ENCODE measurements around the gene SLC25A34.

Gene SLC25A34

DNA sequence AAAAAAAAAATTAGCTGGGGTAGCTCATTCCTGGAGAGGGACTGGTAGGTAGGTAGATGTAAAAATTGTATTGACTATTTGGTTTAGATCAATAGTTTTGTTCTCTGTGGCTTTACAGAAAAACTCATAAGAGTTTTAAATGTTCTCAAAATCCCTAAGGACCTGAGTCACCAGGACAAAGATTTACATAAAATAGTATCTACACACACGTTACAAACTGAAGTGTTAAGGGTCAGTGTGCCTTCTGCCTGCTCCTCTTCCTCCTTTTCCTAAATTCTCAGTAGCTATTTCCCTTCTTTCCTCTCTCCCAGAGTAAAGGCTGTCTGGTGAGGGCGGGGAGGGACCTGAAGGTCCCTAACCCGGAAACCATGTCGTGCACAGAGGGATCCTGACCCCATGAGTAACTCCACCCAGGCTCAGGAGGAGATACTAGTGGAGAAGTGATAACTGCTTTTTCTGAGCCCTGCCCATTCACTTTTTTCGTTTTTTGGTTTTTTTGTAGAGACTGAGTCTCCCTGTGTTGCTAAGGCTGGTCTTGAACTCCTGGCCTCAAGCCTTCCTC lies 43.9 kb upstream of the SLC25A34 start:
- H2BK120ac ChIP-seq (ENCODE audit: low read depth, low read length) = no peak overlapping the region
- H3K27ac ChIP-seq (replicated peaks; ENCODE audit: low read length) = no peak overlapping the region
- no peaks in the 10 kb centered on the region for H3K4me1 ChIP-seq (ENCODE audit: control insufficient read depth in 2 of 2, insufficient read depth in 1 of 2, low read depth in 1 of 2, low read length in 2 of 2)
- H3K27me3 ChIP-seq (ENCODE audit: control insufficient read depth in 3 of 3, insufficient read depth in 3 of 3, low read depth in 1 of 3, low read length in 3 of 3) = no peaks in the 10 kb centered on the region
- H3K23ac ChIP-seq (ENCODE audit: low read depth, low read length, poor library complexity) = no peak overlapping the region
- no peak overlapping the region for H2AK5ac ChIP-seq (ENCODE audit: low read depth, low read length)
- H3K4ac ChIP-seq (ENCODE audit: low read length) = no peak overlapping the region
- no peak overlapping the region for H3K4me2 ChIP-seq (ENCODE audit: insufficient read depth, low read length, poor library complexity, severe bottlenecking)
- H3K4me3 ChIP-seq (ENCODE audit: low read length in 2 of 2) = no peak overlapping the region
- no peak overlapping the region for H2AFZ ChIP-seq (ENCODE audit: low read length)
- peaks cover 7% of the 10 kb centered on the region for H3K79me1 ChIP-seq (ENCODE audit: low read depth, low read length)
- no peak overlapping the region for H3K9ac ChIP-seq (ENCODE audit: low read depth, low read length, poor library complexity)
- no CpG with 5 or more reads among the region's 5 CpGs for WGBS, 2 donors (ENCODE audit: extremely low coverage in 2 of 2, insufficient read length in 2 of 2, insufficient replicate concordance in 1 of 2)
- H3K14ac ChIP-seq (ENCODE audit: low read length) = no peak overlapping the region
- no peak overlapping the region for H2BK15ac ChIP-seq (ENCODE audit: low read length)
- peaks cover 3 to 12% of the 10 kb centered on the region in 2 donors for H3K36me3 ChIP-seq (replicated peaks in 1 of 2; ENCODE audit: control insufficient read depth in 2 of 2, insufficient read depth in 2 of 2, low read length in 2 of 2)
- H2BK12ac ChIP-seq (ENCODE audit: low read length) = no peak overlapping the region
- no peak overlapping the region for H4K91ac ChIP-seq (ENCODE audit: low read depth, low read length, poor library complexity)
- no peak overlapping the region for H3K18ac ChIP-seq (ENCODE audit: low read length)
- no peak overlapping the region for H4K8ac ChIP-seq (ENCODE audit: low read depth, low read length)
- H3K9me3 ChIP-seq (replicated peaks in 1 of 2; ENCODE audit: control insufficient read depth in 2 of 2, insufficient read depth in 1 of 2, low read depth in 1 of 2, low read length in 2 of 2) = peaks cover 0 to 2% of the 10 kb centered on the region in 2 donors
- no peak overlapping the region for H2BK5ac ChIP-seq (ENCODE audit: low read length)
- no peak for DNase-seq (ENCODE audit: low spot score)

DNA sequence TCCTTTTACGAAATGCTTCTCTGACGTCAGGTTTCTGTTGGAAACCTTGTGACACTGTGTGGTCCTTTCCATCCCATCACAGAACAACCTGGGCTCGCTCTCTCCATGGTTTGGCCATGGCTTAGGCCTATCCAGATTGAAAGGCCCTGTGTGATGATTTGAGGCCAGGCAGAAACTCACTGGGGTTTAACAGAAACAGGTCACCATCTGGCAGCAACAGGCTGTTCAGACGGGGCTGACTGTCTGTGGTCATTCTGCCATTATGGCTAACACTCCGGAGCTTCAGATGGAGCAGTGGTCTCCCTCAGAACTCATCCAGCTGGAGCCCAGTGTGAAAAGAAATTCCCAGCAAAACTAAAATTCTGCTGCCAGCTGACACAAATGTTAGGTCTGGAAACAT lies 42.7 kb upstream of the SLC25A34 start:
- Histone ChIP-seq H3K79me1 (ENCODE audit: low read depth, low read length) (peaks cover 7% of the 10 kb centered on the region), H3K27ac (replicated peaks; ENCODE audit: low read length) (no peak overlapping the region), H3K9ac (ENCODE audit: low read depth, low read length, poor library complexity) (no peak overlapping the region), H3K9me3 (replicated peaks in 1 of 2; ENCODE audit: control insufficient read depth in 2 of 2, insufficient read depth in 1 of 2, low read depth in 1 of 2, low read length in 2 of 2) (peaks cover 0 to 2% of the 10 kb centered on the region in 2 donors), H3K4ac (ENCODE audit: low read length) (no peak overlapping the region), H2AK5ac (ENCODE audit: low read depth, low read length) (no peak overlapping the region), H3K4me2 (ENCODE audit: insufficient read depth, low read length, poor library complexity, severe bottlenecking) (no peak overlapping the region), H4K91ac (ENCODE audit: low read depth, low read length, poor library complexity) (no peak overlapping the region), H3K18ac (ENCODE audit: low read length) (no peak overlapping the region), H2BK120ac (ENCODE audit: low read depth, low read length) (no peak overlapping the region), H2BK5ac (ENCODE audit: low read length) (no peak overlapping the region), H3K14ac (ENCODE audit: low read length) (no peak overlapping the region), H3K4me1 (ENCODE audit: control insufficient read depth in 2 of 2, insufficient read depth in 1 of 2, low read depth in 1 of 2, low read length in 2 of 2) (no peaks in the 10 kb centered on the region), H3K4me3 (ENCODE audit: low read length in 2 of 2) (no peak overlapping the region), H3K23ac (ENCODE audit: low read depth, low read length, poor library complexity) (no peak overlapping the region), H3K27me3 (ENCODE audit: control insufficient read depth in 3 of 3, insufficient read depth in 3 of 3, low read depth in 1 of 3, low read length in 3 of 3) (no peaks in the 10 kb centered on the region), H2BK12ac (ENCODE audit: low read length) (no peak overlapping the region), H4K8ac (ENCODE audit: low read depth, low read length) (no peak overlapping the region), H3K36me3 (replicated peaks in 1 of 2; ENCODE audit: control insufficient read depth in 2 of 2, insufficient read depth in 2 of 2, low read length in 2 of 2) (peaks cover 3 to 11% of the 10 kb centered on the region in 2 donors), H2AFZ (ENCODE audit: low read length) (no peak overlapping the region), H2BK15ac (ENCODE audit: low read length) (no peak overlapping the region)
- WGBS, 2 donors (ENCODE audit: extremely low coverage in 2 of 2, insufficient read length in 2 of 2, insufficient replicate concordance in 1 of 2) = no CpG with 5 or more reads among the region's 5 CpGs
- no peak for DNase-seq (ENCODE audit: low spot score)

DNA sequence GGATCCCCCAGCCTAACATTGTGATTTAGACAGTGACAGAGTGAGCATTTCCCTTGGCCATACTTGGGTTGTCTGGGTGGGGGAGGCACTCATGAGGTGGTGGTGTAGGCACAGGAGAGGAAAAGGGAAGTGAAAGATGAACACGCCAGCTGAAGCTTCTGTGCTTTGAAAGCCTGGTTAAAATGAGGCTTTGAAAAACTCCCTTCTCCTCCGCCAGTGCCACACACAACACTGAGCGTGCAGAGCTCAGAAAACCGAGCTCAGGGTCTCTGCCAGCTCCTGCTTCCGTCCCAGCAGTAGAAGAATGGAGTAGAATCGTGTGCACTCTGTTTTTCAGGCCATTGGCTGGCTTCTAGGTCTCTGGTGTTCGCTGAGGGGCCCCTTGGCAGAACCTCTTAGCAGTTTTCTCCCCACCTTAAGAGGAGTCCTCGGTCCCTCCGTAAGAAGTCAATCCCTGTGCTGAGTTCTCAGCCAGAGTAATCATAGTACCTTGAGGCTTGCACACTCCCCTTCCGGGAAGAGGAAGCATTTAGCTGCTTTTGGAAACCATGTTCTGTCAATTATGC lies 39.0 kb upstream of the SLC25A34 start:
- Histone ChIP-seq H3K4ac (ENCODE audit: low read length) (no peak overlapping the region), H3K4me2 (ENCODE audit: insufficient read depth, low read length, poor library complexity, severe bottlenecking) (no peak overlapping the region), H2BK5ac (ENCODE audit: low read length) (no peak overlapping the region), H4K8ac (ENCODE audit: low read depth, low read length) (no peak overlapping the region), H3K9ac (ENCODE audit: low read depth, low read length, poor library complexity) (no peak overlapping the region), H3K14ac (ENCODE audit: low read length) (no peak overlapping the region), H3K4me3 (ENCODE audit: low read length in 2 of 2) (no peak overlapping the region), H3K79me1 (ENCODE audit: low read depth, low read length) (peaks cover 8% of the 10 kb centered on the region), H3K23ac (ENCODE audit: low read depth, low read length, poor library complexity) (no peak overlapping the region), H3K18ac (ENCODE audit: low read length) (no peak overlapping the region), H2AFZ (ENCODE audit: low read length) (no peak overlapping the region), H4K91ac (ENCODE audit: low read depth, low read length, poor library complexity) (no peak overlapping the region), H3K4me1 (ENCODE audit: control insufficient read depth in 2 of 2, insufficient read depth in 1 of 2, low read depth in 1 of 2, low read length in 2 of 2) (no peaks in the 10 kb centered on the region), H3K36me3 (replicated peaks in 1 of 2; ENCODE audit: control insufficient read depth in 2 of 2, insufficient read depth in 2 of 2, low read length in 2 of 2) (peaks cover 0 to 7% of the 10 kb centered on the region in 2 donors), H3K27ac (replicated peaks; ENCODE audit: low read length) (no peak overlapping the region), H2AK5ac (ENCODE audit: low read depth, low read length) (no peak overlapping the region), H2BK120ac (ENCODE audit: low read depth, low read length) (no peak overlapping the region), H2BK15ac (ENCODE audit: low read length) (no peak overlapping the region), H2BK12ac (ENCODE audit: low read length) (no peak overlapping the region), H3K9me3 (replicated peaks in 1 of 2; ENCODE audit: control insufficient read depth in 2 of 2, insufficient read depth in 1 of 2, low read depth in 1 of 2, low read length in 2 of 2) (peaks cover 0 to under 1% of the 10 kb centered on the region in 2 donors), H3K27me3 (ENCODE audit: control insufficient read depth in 3 of 3, insufficient read depth in 3 of 3, low read depth in 1 of 3, low read length in 3 of 3) (no peaks in the 10 kb centered on the region)
- no peak for DNase-seq (ENCODE audit: low spot score)
- WGBS, 2 donors (ENCODE audit: extremely low coverage in 2 of 2, insufficient read length in 2 of 2, insufficient replicate concordance in 1 of 2) = no CpG with 5 or more reads among the region's 10 CpGs

DNA sequence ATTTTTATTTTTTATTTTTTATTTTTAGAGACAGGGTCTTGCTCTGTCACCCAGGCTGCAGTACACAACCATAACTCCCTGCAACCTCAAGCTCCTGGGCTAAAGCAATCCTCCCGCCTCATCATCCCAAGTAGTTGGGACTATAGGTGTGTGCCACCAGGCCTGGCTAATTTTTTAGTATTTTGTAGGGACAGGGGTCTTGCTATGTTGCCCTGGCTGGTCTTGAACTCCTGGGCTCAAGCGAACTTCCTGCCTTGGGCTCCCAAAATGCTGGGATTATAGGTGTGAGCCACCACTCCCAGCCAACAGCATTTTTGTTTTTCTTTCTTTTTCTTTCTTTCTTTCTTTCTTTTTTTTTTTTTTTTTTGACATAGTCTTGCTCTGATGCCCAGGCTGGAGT lies 37.9 kb upstream of the SLC25A34 start:
- Histone ChIP-seq H3K18ac (ENCODE audit: low read length) (no peak overlapping the region), H4K91ac (ENCODE audit: low read depth, low read length, poor library complexity) (no peak overlapping the region), H2BK5ac (ENCODE audit: low read length) (no peak overlapping the region), H3K79me1 (ENCODE audit: low read depth, low read length) (peaks cover 12% of the 10 kb centered on the region), H2AK5ac (ENCODE audit: low read depth, low read length) (no peak overlapping the region), H3K9me3 (replicated peaks in 1 of 2; ENCODE audit: control insufficient read depth in 2 of 2, insufficient read depth in 1 of 2, low read depth in 1 of 2, low read length in 2 of 2) (peaks cover 0 to 2% of the 10 kb centered on the region in 2 donors), H3K27ac (replicated peaks; ENCODE audit: low read length) (no peak overlapping the region), H2BK120ac (ENCODE audit: low read depth, low read length) (no peak overlapping the region), H2AFZ (ENCODE audit: low read length) (no peak overlapping the region), H3K23ac (ENCODE audit: low read depth, low read length, poor library complexity) (no peak overlapping the region), H2BK15ac (ENCODE audit: low read length) (no peak overlapping the region), H3K27me3 (ENCODE audit: control insufficient read depth in 3 of 3, insufficient read depth in 3 of 3, low read depth in 1 of 3, low read length in 3 of 3) (no peaks in the 10 kb centered on the region), H3K4me1 (ENCODE audit: control insufficient read depth in 2 of 2, insufficient read depth in 1 of 2, low read depth in 1 of 2, low read length in 2 of 2) (peaks cover 0 to 1% of the 10 kb centered on the region in 2 donors), H4K8ac (ENCODE audit: low read depth, low read length) (no peak overlapping the region), H3K4me3 (ENCODE audit: low read length in 2 of 2) (no peak overlapping the region), H3K9ac (ENCODE audit: low read depth, low read length, poor library complexity) (no peak overlapping the region), H2BK12ac (ENCODE audit: low read length) (no peak overlapping the region), H3K4me2 (ENCODE audit: insufficient read depth, low read length, poor library complexity, severe bottlenecking) (no peak overlapping the region), H3K36me3 (replicated peaks in 1 of 2; ENCODE audit: control insufficient read depth in 2 of 2, insufficient read depth in 2 of 2, low read length in 2 of 2) (peaks cover 0 to 7% of the 10 kb centered on the region in 2 donors), H3K4ac (ENCODE audit: low read length) (no peak overlapping the region), H3K14ac (ENCODE audit: low read length) (no peak overlapping the region)
- no CpG with 5 or more reads among the region's 2 CpGs for WGBS, 2 donors (ENCODE audit: extremely low coverage in 2 of 2, insufficient read length in 2 of 2, insufficient replicate concordance in 1 of 2)
- DNase-seq (ENCODE audit: low spot score) = no peak
